Measurements from ENCODE around the gene TMCO6.
"Not testable (repeated sequence)": the region's sequence is repeated elsewhere in the genome, so short reads cannot be mapped to it uniquely, and the experiment has no call there.

The TMCO6 gene

DNA sequence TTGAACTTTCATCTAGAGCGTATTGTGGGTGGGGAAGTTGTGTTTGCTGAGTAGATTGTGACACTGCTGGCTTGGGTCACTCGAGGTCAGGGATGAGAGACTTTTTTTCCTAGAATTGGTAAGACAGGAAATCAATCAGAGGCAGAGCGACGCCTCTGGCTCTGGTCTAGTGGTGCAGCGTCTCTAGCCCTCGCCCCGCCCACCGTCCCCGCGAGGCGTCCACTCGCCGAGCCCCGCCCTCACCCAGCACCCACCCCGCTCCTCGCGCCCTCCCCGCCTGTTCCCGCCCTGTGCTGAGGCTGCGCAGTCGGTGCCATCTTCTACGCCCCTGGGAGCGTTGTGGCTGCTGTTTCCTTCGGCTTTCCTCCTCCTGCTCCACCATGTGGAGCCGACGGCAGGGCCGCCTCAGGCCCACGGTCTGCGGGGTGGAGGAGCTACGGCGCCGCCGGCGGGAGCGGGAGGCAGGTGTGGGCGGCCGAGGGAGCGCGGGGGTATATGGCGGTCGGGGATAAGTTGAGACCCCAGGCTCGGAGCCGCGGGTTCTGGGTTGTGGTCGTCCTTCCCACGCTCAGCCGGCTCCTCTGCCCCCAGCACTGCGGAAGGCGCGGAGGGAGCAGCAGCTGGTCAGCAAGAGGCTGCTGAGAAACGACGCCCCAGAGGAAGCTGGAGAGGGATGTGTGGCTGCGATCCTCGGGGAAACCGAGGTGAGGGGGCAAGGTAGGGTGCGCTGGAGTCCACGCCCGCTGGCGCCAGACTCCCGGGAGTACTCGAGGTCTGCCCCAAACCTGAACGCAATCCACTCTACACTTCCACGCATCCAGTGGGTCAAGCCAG lies at the start of gene TMCO6:
Gene TMCO6, plus strand, starts transcription at position 304 of the 834 bp plus-strand sequence. Its CDS starts 77 bp downstream, at position 381.
- peak; percentile 97 for DNase-seq

- no peak for DNase-seq
Measured at GRCh38 chr5:140590861-140591260, 48.4 kb upstream of the TMCO6 start.

GRCh38 chr5:140591747-140592372 lies 47.4 kb upstream of the TMCO6 start:
- DNase-seq = no peak

- not testable (repeated sequence) for DNase-seq
Measured at GRCh38 chr5:140593070-140593469, 46.2 kb upstream of the TMCO6 start.

- no peak for DNase-seq
Measured at GRCh38 chr5:140594169-140594568, 45.1 kb upstream of the TMCO6 start.

DNA sequence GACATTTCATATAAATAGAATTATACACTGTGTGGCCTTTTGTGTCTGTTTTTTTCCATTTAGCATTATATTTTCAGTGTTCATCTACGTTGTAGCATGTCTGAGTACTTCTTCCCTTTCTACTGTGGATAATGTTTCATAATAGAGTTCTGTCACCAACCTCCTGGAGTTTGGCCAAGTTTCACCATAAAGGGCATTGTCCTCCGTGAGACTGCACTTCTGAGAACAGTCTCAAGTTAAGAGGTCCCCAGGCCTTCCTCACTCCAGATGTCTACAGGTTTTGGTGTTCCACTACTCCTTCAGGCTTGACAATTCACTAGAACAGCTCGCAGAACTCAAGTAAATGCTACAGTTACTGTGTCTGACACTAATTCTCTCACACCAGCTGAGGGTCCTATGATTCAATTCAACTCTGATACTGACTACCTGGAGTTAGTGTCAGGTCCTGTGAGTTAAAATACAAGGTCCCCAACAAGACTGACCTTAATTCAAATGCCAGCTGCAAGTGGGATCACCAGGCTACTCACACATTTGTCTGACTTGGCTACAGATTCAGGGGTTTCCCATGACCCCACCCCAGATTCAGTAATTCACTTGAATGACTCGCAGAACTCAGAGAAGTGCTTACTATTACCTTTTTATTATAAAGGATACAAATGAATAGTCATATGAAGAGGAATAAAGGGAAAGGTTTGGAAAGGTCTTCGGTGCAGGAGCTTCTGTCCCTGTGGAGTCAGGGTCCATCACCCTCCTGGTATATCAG lies 43.5 kb upstream of the TMCO6 start:
- no peak for DNase-seq

DNA sequence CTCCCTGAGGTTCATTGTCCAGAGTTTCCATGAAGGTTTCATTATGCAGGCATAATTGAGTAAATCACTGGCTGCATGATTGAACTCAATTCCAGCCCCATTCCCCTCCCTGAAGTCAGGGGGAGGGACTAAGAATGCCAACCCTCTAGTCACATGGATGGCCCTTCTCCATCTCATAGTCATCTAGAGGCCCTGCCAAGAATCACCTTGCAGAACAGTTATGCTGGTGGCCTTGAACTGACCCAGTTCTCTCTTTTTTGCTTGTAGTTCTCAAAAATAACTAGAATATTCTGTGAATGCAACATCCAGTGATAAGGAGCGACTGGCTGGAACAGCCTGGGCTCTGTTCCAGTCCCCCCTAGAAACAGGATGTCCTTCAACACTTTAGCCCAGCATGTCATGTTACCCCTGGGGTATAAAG lies 42.9 kb upstream of the TMCO6 start:
- no peak for DNase-seq

DNA sequence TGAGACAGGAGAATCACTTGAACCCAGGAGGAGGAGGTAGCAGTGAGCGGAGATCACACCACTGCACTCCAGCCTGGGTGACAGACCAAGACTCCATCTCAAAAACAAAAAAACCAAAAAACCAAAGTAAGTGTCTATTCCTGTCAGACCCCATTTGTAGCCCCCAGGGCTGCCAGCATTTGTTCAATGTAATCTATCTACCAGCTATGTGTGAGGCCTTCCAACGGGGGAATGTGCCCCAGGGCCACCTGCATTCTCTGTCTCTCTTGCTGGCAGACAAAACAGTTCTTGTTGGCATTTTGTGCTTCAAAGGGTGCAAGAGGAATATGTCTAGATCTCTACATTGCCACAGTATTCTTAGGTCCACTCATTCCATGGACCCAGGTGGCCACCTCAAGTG lies 40.4 kb upstream of the TMCO6 start:
- DNase-seq = no peak

- DNase-seq = no peak
Measured at GRCh38 chr5:140600096-140600495, 39.2 kb upstream of the TMCO6 start.

DNA sequence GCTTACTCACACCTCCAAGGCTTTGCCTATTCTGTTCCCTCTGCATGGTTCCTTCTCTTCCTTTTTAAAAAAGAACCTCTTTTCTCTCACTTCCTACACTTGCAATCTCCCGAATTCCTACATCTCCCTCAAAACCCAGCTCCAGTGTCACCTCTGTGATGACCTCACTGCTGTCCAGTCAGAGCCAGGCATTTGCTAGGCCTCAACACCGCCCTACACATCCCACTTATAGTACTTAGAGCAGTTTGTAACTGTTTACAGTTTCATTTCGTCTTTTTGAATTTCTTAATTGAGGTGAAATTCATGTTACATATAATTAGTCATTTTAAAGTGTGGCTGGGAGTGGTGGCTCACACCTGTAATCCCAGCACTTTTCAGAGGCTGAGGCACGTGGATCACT lies 37.1 kb upstream of the TMCO6 start:
- no peak for DNase-seq

- not testable (repeated sequence) for DNase-seq
Measured at GRCh38 chr5:140603446-140603698, 35.9 kb upstream of the TMCO6 start.

DNA sequence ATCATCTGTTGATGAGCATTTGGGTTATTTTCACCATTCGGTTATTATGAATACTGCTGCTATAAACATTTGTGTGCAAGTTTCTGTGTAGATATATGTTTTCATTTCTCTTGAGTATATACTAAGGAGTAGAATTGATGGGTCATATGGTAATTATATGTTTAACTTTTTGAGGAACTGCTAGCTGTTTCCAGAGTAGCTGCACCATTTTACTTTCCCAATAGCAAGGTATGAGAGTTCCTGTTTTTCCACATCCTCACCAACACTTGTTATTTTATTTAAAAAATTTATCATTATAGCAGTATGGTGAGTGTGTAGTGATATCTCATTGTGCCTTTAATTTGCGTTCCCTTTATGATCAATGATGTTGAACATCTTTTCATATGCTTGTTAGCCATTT lies 35.5 kb upstream of the TMCO6 start:
- DNase-seq = no peak

DNA sequence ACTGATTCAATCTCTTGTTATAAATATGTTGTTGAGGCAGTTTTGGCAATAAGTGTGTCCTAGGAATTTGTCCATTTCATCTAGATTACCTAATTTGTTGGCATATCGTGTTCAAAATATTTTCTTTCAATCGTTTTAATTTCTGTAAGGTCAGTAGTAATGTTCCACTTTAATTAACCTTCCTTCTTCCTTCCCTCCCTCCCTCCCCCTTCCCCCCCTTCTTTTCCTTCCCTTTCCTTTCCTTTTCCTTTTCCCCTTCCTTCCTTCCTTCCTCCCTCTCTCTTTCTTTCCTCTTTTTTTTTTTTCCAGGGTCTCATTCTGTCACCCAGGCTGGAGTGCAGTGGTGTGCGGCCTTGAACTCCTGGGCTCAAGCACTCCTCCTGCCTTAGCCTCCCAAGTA lies 33.4 kb upstream of the TMCO6 start:
- no peak for DNase-seq

GRCh38 chr5:140607031-140607430 lies 32.2 kb upstream of the TMCO6 start:
- DNase-seq = no peak

DNA sequence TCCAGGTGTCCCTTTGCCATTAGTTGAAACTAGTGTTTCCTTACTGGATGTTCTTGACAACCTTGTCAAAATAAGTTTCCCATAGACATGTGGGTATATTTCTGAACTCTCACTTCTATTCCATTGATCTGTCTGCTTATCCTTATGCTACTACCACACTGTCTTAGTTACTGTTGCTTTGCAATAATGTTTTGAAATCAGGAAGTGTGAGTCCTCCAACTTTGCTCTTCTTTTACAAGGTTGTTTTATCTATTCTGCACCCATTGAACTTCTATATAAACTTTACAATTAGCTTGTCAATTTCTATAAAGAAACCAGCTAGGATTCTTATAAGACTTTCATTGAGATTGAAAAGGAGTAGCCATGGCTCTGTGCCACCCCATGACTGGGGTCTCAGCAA lies 30.5 kb upstream of the TMCO6 start:
- DNase-seq = no peak

DNA sequence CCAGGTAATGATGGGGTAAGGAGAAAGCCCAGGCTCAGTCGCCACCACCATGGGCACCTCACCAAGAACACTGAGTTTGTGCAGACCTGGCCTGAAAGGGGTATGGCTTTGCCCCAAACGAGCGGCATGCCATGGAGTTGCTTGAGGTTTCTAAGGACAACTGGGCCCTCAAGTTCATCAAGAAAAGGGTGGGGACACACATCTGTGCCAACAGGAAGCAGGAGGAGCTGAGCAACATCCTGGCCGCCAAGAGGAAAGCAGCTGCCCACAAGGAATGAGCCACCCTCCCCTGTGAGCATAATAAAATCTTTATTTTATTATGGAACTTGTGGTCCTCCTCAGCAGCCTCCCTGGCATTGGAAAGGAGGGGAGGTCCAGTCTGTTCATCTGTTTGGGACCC lies 30.1 kb upstream of the TMCO6 start:
- DNase-seq = no peak

GRCh38 chr5:140611020-140611521 lies 28.2 kb upstream of the TMCO6 start:
- DNase-seq = no peak

DNA sequence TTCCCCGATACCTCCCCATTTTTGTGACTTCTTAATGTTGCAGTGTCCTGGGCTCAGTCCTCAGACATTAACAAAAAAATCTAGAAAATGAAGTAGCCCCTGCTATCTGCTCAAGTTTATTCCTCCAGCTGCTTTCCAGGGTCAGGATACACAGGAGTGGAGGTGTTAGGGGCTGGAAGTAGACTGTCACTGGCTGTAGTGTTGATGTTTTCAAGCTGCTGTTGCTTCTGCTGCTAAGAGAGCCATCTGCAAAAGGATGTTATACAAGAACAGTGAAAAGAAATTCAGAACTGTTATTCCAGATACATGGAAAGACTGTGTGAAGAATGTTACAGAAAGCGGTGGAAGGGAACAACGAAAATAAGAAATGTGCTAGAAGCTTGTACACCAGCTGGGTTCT lies 16.9 kb upstream of the TMCO6 start:
- no peak for DNase-seq

- not testable (repeated sequence) for DNase-seq
Measured at GRCh38 chr5:140623061-140623460, 16.2 kb upstream of the TMCO6 start.

DNA sequence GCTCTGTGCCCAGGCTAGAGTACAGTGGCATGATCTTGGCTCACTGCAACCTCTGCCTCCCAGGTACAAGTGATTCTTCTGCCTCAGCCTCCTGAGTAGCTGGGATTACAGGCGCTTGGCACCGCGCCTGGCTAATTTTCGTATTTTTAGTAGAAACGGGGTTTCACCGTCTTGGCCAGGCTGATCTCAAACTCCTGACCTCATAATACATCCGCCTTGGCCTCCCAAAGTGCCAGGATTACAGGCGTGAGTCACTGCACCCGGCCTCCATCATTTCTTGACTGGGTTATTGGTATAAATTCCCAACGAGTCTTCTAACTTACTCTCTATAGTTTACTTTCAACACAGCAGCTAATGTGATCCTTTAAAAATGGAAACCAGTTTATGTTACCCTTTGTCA lies 14.4 kb upstream of the TMCO6 start:
- not testable (repeated sequence) for DNase-seq

GRCh38 chr5:140627972-140628371 lies 11.3 kb upstream of the TMCO6 start:
- no peak for DNase-seq

DNA sequence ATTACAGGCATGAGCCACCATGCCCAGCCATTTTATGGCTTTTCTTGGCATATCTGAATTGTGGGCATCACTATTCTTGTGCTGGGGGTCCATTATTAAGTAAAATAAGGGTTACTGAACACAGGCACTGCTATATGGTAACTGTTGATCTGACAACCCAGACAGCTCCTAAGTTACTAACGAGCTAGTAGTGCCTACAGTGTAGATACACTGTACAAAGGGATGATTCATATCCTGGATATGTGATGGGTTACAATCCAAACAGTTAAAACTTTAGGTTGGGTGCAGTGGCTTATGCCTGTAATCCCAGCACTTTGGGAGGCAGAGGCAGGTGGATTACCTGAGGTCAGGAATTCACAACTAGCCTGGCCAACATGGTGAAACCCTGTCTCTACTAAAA lies 10.5 kb upstream of the TMCO6 start:
- DNase-seq = no peak

DNA sequence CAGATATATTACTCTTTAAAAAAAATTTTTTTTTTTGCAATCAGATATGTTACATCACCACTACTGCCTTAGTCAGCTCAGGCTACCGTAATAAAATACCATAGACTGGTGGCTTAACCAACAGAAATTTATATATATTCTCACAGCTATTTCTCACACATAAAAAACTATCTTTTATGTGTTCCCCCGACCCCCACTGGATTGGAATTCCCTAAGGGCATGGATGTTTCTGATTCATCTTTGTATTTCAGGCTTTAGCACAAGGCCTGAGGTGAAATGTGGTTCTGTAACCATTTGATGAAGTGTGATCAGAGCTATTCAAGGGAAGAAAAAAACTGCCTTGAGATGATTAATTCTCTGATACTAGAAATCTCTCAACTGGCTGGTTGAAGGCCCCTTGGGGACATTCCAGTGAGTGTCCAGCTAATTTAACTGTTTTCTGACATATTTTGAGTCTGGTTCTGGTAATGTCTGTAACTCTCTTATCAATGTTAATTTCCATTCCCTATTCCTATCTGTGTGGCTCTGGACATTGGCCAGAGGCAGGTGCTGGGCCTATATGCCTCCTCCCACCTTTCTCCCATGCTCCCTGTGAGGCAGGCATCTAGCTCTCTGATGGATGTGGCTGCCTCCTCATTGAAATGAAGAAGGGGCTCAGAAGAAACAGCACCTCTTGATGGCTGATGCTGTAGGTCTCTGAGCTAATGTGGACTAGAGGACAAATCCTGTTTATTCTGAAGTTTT lies 8.8 kb upstream of the TMCO6 start:
- no peak for DNase-seq
